GM18511 (cell line): Measurements from ENCODE around the gene NMUR1.

Experiments
- ATAC-seq: cut with Tn5 transposase; IDR thresholded peaks from one replicate; pipeline ENCODE4 v1.9.1; 2021; ENCODE audit warnings: mild to moderate bottlenecking, moderate library complexity; ENCODE audit not compliant: unreplicated experiment

The NMUR1 gene

DNA sequence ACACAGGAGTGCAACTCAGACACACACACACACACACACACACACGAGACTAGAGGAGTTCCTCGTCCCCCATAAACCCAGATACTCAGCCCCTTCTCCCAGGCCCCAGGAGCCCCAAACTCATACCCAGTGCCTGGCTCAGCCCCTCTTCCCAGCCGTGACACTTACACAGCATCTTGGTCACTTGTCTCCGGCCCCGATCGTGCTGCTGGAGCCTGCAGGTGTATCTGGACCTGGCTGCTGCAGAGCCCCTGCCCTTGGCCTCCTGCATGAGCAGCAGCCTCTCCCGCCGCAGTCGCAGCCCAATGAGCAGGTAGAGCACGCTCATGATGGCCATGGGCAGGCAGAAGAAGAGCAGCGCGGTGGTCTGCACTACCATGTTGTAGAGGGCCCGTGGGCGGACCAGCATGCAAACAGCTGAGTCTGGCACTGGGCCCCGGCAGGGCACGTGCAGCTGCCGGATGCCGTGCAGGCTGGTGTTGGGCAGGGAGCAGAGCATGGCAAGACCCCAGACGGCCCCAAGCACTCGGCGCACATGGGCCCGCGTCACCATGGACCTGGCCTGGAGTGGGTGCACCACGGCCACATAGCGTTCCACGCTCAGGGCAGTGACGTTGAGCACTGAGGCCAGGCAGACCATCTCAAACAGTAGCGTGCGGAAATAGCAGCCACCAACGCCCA is 2.1 kb downstream of the NMUR1 start:
- no peak for ATAC-seq

DNA sequence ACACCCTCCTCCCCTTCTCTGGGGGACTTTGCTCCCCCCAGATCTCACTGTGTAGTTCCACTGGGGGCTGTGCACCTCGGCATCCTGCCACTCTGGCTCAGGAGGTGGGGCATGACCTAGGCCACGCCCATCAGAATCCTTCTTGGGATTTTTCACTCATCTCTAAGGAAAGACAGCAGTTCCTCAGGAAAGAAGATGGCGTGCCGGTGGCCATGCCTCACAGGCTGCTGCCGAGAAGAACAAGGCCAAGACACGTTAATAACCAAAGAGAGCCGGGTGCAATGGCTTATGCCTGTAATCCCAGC is 3.2 kb downstream of the NMUR1 start:
- no peak for ATAC-seq

DNA sequence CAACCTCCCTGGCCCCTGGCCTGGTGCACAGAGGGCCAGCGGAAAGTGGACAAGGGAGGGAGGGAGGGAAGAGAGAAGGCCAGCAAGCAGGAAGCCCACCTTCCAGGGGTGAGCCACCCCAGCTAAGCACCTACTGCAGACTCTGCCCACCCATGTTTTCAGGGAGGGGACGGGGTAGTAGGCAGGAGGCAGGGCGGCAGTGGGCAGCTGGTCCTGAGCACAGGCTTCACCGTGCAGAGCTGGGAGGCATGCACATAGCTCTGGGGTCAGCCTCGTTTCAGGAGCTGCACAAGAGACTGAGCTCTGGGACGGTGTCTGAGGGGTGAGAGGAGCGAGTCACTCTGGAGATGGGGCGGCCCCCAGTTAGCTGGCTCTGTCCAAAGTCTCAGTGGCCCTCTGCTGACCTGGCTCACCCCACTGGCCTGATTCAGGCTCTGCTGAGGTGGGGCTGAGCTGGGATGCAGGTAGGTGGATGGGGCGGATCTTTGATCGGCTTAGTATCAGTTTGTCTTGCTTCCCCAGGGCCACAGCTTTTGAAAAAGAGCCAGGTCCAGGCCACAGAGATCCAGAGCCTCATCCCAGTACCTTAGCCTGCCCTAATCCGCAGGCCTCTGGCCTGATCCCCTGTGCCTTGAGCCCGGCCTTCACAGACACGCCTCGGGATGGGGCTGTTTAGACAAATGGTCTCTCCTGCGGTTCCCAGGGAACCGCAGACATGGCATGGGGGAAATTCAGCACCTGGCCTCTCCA is 3.7 kb downstream of the NMUR1 start:
- no peak for ATAC-seq

DNA sequence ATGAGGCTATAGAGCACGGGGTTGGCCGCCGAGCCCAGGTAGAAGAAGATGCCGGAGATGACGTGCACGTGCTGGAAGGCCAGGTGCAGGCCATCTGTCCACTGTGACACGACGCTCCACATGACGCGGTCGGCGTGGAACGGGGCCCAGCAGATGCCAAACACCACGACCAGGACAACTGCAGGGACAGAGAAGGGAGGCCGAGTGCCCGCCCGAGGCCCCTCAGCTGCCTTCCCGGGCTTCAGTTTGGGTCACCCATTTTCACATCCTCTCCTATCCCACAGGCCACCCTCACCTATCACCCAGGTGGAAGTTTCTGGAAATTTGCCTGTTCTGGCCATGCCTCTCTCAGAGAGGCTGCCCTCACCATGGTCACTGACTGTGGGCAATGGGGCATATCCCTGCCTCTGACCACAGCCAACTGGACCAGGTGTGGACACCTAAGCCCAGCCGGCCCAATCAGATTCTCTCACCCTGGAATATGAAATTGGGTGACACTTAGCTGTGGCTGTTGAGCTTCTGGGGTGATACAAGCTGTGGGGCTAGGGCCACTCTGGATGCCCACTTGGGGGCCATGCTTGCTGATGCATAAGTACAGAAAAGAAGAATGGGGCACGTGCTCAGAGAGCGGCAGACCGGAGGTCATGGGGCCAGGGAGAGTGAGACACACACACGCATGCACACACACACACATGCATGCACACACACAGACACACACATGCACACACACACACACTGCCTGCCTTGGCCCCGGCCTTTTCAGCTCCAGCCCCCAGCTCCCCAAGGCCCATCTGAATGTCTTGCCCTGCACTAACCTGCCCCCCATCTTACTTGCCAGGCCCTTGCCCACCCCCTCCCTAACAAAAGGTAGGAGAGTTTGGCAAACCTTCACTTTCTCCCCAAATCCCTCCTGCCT is 4.7 kb downstream of the NMUR1 start:
- no peak for ATAC-seq

DNA sequence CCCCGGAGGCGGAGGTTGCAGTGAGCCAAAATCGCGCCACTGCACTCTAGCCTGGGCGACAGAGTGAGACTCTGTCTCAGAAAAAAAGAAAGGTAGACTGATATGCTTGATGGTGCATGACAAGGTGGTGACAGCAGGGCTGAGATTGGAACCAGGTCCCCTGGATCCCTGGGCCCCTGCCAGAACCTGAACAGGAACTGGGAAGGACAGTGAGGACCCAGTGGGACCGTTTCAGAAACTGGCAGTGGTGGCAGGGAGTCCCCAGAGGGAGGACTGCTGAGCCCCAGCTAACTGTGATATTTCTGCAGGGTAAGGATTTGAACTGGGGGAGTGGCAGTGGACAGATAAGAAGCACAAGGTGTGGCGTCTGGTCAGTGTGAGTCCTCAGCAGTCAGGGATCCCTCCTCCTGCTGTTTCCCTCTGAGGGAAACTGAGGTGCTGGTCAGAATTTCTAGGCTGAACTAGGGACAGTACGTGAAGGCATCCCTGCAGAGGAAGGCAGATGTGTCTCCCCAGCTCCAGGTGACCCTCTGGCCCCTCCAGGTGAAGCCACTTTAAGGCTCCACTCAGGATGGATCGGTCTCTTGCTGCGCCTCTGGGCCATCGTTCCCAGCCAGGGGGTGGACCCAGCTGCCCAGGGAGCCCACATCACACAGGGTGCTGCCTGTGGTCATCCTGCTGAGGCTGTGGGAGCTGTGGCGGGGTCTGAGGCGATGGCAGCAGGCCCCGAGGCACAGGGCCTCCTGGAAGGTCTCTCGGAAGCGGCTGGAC is 5.6 kb downstream of the NMUR1 start:
- no peak for ATAC-seq

DNA sequence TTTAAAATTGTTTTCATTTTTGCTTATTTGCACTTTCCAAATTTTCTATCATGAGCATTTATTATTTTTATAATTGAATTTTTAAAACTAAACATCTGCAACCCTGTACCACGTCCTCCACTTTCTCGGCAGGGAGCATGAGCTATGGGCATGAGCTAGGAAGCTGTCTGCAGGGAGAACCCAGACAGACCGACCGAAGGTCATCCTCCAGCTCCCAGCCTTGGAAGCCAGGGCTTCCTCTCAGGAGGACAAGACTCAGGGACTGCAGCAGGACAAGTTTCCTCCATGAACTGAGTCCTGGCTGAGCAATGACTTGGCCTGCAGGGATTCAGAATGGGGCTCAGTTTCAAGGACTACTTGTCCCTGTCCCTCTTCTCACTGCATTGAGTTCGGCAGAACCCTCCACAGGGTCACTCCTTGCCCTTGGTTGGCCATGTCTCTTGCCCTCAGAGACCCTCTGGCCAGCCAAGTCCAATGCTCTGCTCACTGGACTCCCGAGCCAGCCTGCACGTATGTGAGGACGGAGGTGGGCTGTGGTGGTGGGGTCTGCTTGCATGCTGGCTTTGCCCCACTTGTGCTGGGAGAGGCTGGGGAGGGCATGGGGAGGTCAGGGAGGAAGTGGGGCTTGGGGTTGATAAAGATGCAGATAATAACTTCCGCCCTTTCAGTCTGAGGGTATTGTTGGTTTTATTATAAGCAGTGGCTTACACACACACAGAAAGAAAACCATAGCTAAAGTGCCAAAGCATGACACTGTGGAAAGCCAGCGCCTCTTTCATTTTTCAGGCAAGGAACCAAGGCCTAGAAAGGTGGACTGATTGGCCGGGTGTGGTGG is 6.6 kb downstream of the NMUR1 start:
- ATAC-seq: no peak

DNA sequence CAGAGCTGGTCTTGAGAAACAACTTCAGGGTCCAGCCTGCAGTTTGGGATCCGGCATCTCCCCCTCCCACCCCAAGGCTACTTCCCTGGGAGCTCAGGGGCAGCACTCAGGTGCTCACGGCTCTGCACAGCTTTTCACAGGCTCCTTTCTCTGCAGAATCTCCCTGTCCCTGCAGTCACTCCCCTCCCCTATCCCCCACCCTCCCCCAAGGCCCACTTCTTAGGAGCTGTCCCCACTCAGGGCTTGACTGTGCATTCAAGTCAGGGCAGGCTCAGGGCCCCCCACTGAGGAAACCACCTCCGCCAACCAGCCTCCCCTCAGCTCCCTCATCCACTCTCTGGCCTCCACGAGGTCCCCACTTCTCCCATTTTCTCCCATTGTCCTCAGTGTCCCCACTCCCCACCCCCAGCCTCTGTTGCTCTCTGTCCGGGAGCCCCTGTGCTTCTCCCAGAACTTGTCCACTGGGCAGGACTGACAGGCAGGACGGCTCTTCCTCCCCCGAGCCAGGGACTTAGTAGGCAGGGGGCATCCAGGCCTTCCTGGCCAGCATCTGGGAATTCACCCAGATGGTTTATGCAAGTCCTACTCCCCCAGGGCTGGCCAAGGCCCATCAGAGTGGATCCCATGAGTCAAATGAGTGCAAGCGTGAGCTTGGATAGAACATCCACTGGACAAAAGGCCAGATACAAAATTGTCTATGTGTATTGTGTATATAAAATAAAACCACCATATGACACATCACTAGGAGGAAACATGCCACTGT is 7.6 kb downstream of the NMUR1 start:
- no peak for ATAC-seq

DNA sequence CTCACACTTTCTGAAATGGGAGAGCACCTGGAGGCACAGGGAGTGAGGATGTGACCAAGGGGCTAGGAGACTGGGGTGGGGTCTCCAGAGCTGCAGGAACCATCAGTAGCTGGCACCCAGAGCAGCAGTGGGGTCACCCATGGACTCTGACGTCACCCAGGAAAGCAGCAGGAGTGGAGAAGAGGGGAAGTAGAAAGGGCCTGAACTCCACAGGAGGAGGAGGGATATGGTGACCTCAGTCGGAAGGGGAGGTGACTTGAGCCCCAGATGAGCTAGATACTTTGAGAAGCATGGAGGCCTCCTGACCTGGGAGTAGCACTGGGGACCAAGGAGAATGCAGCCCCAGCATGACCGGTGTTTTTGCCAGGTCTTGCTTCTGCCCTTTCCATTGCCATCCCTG is 8.8 kb downstream of the NMUR1 start:
- no peak for ATAC-seq

DNA sequence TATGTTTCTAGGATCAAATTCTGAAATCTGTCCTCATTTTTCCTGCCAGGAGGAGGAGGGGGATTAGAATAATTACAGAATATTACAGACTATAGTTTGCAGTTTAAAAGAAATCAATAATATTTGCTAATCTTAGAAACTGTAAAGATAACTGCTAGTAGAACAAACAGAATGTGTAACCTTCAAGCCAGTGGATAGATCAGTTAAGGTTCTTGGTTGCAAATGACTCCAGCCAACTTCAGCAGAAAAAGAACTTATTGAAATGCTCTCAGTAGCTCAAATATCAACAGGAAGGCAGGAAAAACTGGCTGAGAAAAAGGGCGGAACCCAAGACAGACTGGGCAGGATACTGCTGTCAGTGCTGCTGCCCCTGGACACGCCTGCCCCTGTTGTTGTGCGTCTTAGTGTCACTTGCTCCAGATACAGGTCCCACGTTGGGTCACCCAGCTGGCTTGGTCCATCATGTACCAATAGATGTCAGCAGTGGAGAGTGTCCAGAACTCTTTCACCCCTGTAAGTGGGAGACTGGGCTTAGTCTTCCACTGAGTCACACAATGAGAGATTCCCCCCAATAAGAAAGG is 10.2 kb downstream of the NMUR1 start:
- no peak for ATAC-seq

DNA sequence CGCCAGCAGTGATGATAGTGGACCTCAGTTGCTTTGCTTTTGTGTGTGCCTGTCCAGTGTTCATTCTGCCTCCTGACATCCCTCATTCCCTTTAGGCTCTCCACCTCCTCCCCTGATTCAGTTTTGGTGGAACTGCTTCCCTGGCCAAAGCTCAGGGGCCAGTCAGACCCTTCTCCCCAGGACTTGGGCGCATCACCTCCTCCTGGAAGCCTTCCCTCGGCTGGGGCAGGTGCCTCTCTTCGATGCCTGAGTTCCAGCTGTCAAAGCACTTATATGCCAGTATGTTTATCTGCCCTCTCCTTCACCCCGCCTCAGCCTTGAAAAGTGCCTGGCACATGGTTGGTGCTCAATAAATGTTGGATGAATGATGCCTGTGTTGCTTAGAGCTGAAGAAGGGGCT is 11.5 kb downstream of the NMUR1 start:
- no peak for ATAC-seq

DNA sequence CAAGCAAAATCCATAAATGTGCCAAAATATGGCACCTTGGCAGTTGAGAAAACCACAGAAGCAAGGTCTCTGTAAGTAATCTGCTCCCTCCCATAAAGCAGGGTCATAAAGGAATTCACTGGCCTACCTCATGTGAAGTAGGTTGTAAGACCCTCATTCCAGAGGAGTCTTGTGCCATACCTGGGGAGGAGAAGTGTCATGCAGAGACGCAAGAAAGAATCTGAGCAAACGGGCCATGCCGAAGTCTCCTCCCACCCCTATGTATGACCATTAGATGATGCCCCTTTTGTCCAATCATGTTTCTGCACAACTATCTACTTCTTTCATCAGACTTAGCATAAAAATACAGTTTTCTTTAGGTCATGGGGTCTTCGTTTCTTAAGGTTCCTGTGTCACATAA is 14.6 kb downstream of the NMUR1 start:
- no peak for ATAC-seq

DNA sequence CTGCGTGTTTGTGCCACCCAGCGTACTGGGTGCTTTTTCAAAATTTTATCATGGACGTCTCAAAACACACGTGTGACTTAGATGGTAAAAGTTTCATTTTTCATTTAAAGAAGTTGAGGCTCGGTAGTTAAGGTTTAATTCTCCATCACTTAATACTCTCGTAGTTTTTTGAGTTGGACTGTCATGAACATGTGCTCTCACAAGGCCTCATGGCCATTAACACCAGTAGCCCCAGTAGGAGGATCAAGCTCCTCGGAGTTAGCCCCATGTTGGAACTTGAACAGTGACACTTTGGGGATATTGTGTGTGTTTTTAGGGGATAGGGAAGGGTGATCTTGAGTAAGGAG is 15.3 kb downstream of the NMUR1 start:
- ATAC-seq: no peak

DNA sequence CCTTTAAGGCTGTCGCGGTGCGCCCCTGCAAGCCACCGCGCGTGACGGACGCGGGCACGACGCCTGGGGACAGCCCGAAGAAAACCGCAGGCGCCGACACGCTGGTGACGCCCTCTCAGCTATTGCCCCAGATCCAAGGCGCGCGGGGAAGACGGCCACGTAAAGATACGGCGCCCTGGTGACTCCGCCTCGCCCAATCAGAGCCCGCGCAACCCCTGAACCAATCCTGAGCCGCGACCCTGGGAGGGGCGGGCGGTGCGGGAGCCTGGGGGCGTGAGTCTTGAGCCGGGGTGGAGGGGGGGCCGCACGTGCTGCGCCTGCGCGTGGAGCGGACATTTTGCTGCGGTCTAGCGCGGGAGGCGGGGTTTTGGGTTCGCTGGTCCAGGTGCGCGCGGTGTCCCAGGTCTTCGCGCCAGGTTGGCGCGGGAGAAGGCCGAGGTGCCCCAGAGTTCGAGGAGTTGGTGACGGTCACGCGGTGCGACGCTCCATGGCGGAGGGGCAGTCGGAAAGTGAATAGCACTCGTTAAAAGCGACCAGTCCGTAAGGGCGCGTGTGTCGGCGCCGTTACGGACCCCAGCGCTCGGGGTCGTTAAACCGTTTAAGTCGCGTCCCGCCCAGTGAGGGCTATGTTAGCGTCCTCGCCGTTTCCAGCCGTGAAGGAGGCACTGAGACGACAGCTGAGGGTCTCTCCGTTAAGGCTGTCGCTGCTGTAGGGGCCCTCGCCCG is 15.9 kb downstream of the NMUR1 start:
- peak; percentile 99 for ATAC-seq

DNA sequence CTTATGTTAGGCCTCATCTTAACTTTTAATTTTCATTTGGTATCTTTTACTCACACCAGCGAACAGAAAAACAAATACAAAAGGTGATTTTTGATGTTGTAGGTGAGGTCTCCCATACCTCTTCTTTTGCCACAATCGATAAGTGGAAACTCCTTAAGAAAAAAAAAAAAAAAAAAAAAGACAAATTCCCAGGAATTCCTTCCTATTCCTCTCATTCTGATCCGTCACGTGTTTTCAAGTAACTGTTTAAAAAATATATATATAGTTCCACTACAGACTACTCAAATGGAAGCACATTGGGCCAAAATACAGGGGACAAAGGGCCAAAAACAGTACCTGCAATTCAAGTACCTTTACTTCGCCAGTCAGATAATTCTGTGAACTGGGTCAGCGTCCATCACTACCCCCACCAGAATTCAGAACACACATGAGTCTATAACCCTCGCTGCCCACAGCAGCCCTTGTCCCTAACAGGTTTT is 16.5 kb downstream of the NMUR1 start:
- ATAC-seq: no peak

DNA sequence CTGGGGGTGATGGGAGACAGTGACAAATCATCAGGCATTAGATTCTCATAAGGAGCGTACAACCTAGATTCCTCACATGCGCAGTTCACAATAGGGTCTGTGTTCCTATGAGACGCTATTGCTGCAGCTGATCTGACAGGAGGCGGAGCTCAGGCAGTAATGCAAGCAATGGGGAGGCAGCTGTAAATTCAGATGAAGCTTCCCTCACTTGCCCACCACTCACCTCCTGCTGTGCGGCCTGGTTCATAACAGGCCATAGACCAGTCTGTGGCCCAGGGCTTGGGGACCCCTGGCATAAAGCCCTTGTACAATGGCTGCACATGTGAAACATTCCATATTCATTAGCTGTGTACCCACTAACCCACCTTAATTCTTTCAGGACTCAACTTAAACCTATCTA is 18.0 kb downstream of the NMUR1 start:
- no peak for ATAC-seq

DNA sequence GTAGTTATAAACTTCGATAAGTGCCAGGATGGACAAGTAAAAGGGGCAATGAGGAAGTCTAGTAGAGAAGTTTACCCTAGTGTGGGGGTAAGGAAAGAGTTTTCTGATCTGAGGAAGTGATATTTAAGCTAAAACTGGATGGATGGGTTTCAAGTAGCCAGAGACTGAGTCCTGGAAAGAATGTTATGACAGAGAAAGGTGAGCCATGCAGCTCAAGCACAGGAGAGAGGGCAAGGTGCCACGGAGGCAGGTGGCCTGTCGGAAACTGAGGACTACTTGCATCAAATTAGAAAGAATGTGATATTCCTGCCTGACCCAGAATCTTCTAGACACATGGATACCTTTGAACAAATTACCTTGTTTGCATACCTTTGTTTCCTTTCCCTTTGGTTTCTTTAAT is 26.5 kb downstream of the NMUR1 start:
- no peak for ATAC-seq

DNA sequence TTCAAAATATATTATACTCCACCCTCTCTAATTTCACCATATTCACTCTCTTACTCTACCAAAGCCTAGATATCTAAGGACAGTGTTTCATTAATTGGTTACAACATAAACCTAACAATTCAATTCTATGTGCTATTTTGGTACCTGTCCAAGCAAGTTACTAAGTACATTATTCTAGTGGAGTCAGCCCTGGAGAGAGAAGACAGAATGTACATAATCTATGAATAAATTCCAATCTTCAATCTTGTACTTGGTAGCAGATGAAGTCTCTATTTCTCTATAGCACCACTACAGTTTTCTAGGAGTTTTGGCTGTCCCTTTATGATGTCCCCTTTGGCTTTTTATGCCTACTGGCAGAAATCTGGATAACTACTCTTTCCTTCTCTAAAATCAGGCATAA is 27.6 kb downstream of the NMUR1 start:
- no peak for ATAC-seq

DNA sequence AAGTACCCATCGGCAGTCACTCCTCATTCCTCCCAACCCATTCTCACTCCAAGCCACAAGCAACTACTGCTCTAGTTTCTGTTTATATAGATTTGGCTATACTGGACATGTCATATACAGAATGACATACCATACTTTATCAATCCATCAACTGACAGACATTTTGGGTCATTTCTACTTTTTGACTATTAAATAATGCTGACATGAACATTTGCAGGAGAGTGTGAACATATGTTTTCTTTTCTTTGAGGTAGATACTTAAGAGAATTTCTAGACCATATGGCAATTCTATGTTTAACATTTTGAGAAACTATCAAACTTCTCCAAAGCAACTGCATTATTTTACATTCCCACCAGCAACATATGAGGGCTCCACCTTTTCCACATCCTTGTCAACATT is 32.6 kb downstream of the NMUR1 start:
- ATAC-seq: no peak
